GM06990 (cell line): ENCODE data around the gene MCM8.

Experiments
- DNase-seq: peaks from one replicate; pipeline ENCODE4 v3.0.0-alpha.2; 2011; ENCODE audit not compliant: insufficient read length; ENCODE audit errors: extremely low read depth
- H3K27me3 ChIP-seq: replicated peaks from 2 replicates; pipeline ENCODE4 v1.6.0; 2011; ENCODE audit warnings: low read length; ENCODE audit not compliant: control insufficient read depth, insufficient read depth
- H3K36me3 ChIP-seq: 2 replicates; pipeline ENCODE4 v1.5.1; 2011; ENCODE audit warnings: low read length; ENCODE audit not compliant: control insufficient read depth, insufficient read depth
- H3K4me3 ChIP-seq: replicated peaks from 2 replicates; pipeline ENCODE4 v1.5.1; 2011; ENCODE audit warnings: low read depth, mild to moderate bottlenecking, control low read depth, low read length
- TF ChIP-seq, protein P1 (sequence below): IDR thresholded peaks from 2 replicates; pipeline ENCODE4 v1.5.1; 2011; ENCODE audit warnings: low read length, control low read depth, mild to moderate bottlenecking, inconsistent platforms; ENCODE audit not compliant: insufficient read depth, poor library complexity, severe bottlenecking

MCM8 gene

DNA sequence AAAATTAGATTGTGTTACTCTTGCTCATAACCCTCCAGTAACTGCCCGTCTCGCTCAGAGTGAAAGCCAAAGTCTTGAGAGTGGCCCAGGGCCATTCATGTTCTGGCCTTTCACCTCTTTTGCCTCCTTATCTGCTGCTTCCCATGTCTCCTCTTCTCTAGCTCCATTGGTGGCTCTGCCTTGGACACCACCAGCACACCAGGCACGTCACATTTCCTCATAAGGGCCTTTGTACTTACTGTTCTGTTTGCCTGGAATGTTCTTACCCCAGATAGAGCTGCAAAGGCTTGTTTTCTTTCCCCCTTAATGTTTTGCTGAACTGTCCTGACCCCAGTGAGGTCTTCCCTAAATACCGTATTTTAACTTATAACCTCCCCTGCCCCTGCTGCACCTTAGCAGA is 29.3 kb downstream of the MCM8 start:
- no peak for DNase-seq
- peaks cover 6% of the 10 kb centered on the region for H3K36me3 ChIP-seq
- H3K27me3 ChIP-seq, result no peaks in the 10 kb centered on the region
- no peak overlapping the region for H3K4me3 ChIP-seq
- TF ChIP-seq, protein P1, sequence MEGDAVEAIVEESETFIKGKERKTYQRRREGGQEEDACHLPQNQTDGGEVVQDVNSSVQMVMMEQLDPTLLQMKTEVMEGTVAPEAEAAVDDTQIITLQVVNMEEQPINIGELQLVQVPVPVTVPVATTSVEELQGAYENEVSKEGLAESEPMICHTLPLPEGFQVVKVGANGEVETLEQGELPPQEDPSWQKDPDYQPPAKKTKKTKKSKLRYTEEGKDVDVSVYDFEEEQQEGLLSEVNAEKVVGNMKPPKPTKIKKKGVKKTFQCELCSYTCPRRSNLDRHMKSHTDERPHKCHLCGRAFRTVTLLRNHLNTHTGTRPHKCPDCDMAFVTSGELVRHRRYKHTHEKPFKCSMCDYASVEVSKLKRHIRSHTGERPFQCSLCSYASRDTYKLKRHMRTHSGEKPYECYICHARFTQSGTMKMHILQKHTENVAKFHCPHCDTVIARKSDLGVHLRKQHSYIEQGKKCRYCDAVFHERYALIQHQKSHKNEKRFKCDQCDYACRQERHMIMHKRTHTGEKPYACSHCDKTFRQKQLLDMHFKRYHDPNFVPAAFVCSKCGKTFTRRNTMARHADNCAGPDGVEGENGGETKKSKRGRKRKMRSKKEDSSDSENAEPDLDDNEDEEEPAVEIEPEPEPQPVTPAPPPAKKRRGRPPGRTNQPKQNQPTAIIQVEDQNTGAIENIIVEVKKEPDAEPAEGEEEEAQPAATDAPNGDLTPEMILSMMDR, result no peak

DNA sequence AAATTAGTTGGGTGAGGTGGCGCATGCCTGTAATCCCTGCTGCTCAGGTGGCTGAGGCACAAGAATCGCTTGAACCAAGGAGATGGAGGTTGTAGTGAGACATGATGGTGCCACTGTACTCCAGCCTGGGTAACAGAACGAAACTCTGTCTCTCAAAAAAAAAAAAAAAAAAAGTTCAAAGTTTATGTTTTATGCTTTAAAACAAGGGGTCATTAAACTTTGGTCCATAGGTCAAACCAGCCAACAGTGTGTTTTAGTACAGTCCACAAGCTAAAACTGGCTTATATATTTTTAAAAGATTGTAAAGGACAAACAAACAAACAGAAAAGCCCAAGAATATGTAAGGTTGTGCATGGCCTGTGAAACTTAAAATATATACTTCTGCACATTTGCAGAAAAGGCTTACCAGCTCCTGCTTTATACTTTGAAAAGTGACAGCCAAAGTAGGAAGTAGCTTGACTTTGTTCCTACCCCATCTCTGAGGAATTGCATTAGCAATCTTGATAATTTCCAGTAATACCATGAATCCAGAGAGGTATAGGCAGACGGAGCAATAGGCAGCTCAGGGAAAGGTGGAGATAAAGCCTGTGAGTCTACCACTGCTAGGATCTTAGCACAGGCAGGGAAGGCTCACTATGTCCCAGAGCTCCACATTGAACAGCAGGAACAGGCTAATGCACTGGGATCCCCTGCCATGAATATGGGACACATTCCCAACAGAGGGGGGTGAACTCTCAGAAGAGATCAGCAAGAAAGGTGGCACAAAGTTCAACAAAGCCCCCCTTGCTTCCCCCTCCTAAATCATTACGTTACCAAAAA is 30.5 kb downstream of the MCM8 start:
- TF ChIP-seq, protein P1, result no peak
- Histone ChIP-seq H3K4me3 (no peak overlapping the region), H3K27me3 (no peaks in the 10 kb centered on the region), H3K36me3 (peaks cover 8% of the 10 kb centered on the region)
- DNase-seq, result no peak

DNA sequence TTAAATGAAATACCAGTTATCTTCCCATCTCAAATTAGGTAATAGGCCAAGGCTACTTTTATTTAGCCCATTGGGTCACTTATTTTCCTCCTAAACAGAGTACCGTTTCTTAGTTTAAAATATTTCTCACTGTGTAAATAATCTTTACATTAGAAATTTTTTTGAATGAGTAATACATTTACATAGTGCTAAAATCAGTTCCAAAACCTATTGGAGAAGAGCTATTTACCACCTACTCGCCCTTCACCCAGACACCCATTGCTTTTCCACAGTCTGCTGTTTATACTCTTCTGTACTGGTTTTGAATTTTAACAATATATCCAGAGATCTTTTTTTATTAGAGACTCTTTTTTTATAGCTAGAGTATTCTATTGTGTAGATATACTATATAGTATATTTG is 36.9 kb downstream of the MCM8 start:
- TF ChIP-seq, protein P1, result no peak
- Histone ChIP-seq H3K4me3 (no peak overlapping the region), H3K27me3 (no peaks in the 10 kb centered on the region), H3K36me3 (peaks cover 1% of the 10 kb centered on the region)
- no peak for DNase-seq

- TF ChIP-seq, protein P1, result no peak
- no peak for DNase-seq
- Histone ChIP-seq H3K36me3 (peaks cover 1% of the 10 kb centered on the region), H3K4me3 (no peak overlapping the region), H3K27me3 (no peaks in the 10 kb centered on the region)
Measured at GRCh38 chr20:5989539-5989938, 39.1 kb downstream of the MCM8 start.

DNA sequence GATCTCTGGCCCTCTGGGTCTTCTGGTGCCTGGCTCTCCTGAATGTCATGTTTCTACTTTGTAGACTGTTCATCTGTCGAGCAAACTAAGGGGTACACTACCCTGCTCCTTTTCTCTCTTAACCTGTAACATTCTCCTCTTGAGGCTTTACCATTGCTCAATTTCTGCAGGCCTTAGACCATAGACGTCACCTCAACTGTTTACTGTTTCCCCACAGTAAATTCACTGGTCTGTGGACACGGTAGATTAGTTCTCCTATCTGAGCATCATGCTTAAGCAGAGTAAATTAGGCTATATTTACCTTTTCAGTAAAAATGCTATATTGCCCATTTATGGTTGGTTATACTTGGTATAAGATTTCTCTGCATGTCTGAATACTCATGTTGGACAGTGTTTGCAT is 40.5 kb downstream of the MCM8 start:
- Histone ChIP-seq H3K36me3 (peaks cover 6% of the 10 kb centered on the region), H3K27me3 (no peaks in the 10 kb centered on the region), H3K4me3 (no peak overlapping the region)
- TF ChIP-seq, protein P1, result no peak
- DNase-seq, result no peak
